Osteocyte (in vitro differentiated cells): ENCODE measurements around the gene ZNRF1. TPM values are rescaled to one million over a fixed set of nuclear protein-coding genes. Genes with fewer than 3 reads are reported as not detected.

Experiments used
- DNase-seq: peaks from one replicate; pipeline ENCODE4 v3.0.0; 2021; ENCODE audit warnings: mixed read lengths; ENCODE audit not compliant: unreplicated experiment; ENCODE audit errors: extremely low spot score
- H3K27ac Mint-ChIP-seq: one replicate; pipeline ENCODE4 v1.8.0; 2021; ENCODE audit warnings: mild to moderate bottlenecking, mixed read lengths; ENCODE audit not compliant: unreplicated experiment
- H3K27me3 Mint-ChIP-seq: one replicate; pipeline ENCODE4 v1.8.0; 2021; ENCODE audit warnings: mixed read lengths; ENCODE audit not compliant: unreplicated experiment
- H3K36me3 Mint-ChIP-seq: one replicate; pipeline ENCODE4 v1.8.0; 2021; ENCODE audit warnings: mixed read lengths; ENCODE audit not compliant: unreplicated experiment
- H3K4me1 Mint-ChIP-seq: one replicate; pipeline ENCODE4 v1.8.0; 2021; ENCODE audit warnings: mixed read lengths; ENCODE audit not compliant: unreplicated experiment
- H3K4me3 Mint-ChIP-seq: one replicate; pipeline ENCODE4 v1.8.0; 2021; ENCODE audit warnings: mild to moderate bottlenecking, moderate library complexity, mixed read lengths; ENCODE audit not compliant: unreplicated experiment
- H3K9me3 Mint-ChIP-seq: one replicate; pipeline ENCODE4 v1.8.0; 2021; ENCODE audit warnings: mixed read lengths; ENCODE audit not compliant: unreplicated experiment
- CTCF ChIP-seq: fragments of 200-600 bp; sonication (generic); IDR thresholded peaks from 2 replicates; pipeline ENCODE4 v1.5.0; 2021; ENCODE audit warnings: antibody characterized with exemption, mild to moderate bottlenecking, moderate library complexity
- total RNA-seq: library from RNA; stranded (reverse); gene quantifications from 2 replicates; pipeline ENCODE4 v1.2.1, GENCODE V29; 2021

ZNRF1 gene
- total RNA-seq, 1 donor from 2014 or later: 32.1 TPM

GRCh38 chr16:75113541-75114121 is 114.8 kb downstream of the ZNRF1 start:
- no peak overlapping the region for H3K27ac Mint-ChIP-seq
- no peak for DNase-seq
- H3K9me3 Mint-ChIP-seq: no peaks in the 10 kb centered on the region
- peaks cover 39% of the 10 kb centered on the region for H3K4me1 Mint-ChIP-seq
- H3K36me3 Mint-ChIP-seq: no peaks in the 10 kb centered on the region
- no peak for TF ChIP-seq CTCF
- H3K4me3 Mint-ChIP-seq: no peak overlapping the region
- H3K27me3 Mint-ChIP-seq: no peaks in the 10 kb centered on the region

GRCh38 chr16:75114179-75114945 is 115.5 kb downstream of the ZNRF1 start:
- no peak for DNase-seq
- Mint-ChIP-seq H3K36me3 (no peaks in the 10 kb centered on the region), H3K4me3 (no peak overlapping the region), H3K27me3 (no peaks in the 10 kb centered on the region), H3K9me3 (no peaks in the 10 kb centered on the region), H3K4me1 (peaks cover 31% of the 10 kb centered on the region), H3K27ac (no peak overlapping the region)
- no peak for TF ChIP-seq CTCF

GRCh38 chr16:75114946-75115825 is 116.4 kb downstream of the ZNRF1 start:
- peaks cover 23% of the 10 kb centered on the region for H3K4me1 Mint-ChIP-seq
- H3K36me3 Mint-ChIP-seq: no peaks in the 10 kb centered on the region
- no peak for TF ChIP-seq CTCF
- H3K9me3 Mint-ChIP-seq: no peaks in the 10 kb centered on the region
- no peaks in the 10 kb centered on the region for H3K27me3 Mint-ChIP-seq
- H3K4me3 Mint-ChIP-seq: no peak overlapping the region
- DNase-seq: no peak
- no peak overlapping the region for H3K27ac Mint-ChIP-seq

DNA sequence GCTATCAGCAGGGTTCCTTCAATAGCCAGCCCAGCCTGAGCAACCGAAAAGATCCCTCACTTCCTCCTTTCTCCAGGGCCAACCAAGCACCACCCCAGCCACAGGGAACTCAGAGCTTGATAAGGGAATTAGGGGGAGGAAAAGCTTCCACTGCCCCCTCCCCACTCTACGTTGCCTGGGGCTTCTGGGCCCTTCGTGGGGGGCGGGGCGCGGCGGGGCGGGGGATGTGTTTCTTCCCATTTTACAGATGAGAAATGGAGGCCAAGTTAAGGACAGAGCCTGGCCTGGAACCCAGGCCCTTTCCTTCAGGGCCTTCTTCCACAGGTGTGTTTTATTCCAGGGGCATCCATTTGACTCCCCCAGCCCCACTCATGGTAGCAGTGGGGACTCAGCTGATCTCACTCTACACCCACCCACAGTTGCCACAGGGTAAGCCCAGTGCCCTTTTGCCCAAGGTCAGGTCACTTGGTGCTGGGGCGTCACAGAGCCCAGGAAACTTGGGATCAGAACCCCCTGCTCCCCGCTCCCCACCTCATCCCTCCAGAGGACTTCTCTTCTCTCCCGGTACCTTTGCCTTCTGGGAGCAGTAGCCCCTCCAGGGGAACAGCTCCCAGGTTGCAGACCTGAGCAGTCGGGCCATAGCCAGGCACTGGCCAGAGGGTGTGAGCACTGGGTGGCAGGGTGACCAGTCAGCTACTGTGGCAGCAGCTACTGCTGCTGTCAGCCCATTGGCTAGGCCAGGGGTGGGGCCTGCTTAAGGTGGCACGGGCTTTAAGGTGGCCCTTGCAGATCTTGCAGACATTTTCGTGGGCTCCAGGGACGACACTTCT is 117.5 kb downstream of the ZNRF1 start, which contains the start of gene LDHD:
Gene LDHD (minus strand): TSS at position 700 of the 830 bp plus-strand sequence. CDS start 60 bp downstream, at position 640.
- H3K27me3 Mint-ChIP-seq: no peaks in the 10 kb centered on the region
- peak within 1 kb of the TSS; percentile 75 for H3K4me3 Mint-ChIP-seq
- H3K9me3 Mint-ChIP-seq: peaks cover under 1% of the 10 kb centered on the region
- H3K36me3 Mint-ChIP-seq: no peaks in the 10 kb centered on the region
- H3K27ac Mint-ChIP-seq: no peak within 1 kb of the TSS
- TF ChIP-seq CTCF: no peak
- no peak for DNase-seq
- peaks cover 12% of the 10 kb centered on the region for H3K4me1 Mint-ChIP-seq
